Activated CD8-positive, alpha-beta T cell treated with anti-CD3 and anti-CD28 coated beads for 36 hours (primary cell): ENCODE results near the gene R3HDM2. TPM values are rescaled to one million over a fixed set of nuclear protein-coding genes. Genes with fewer than 3 reads are reported as not detected.
"Not testable (repeated sequence)": the region's sequence is repeated elsewhere in the genome, so short reads cannot be mapped to it uniquely, and the experiment has no call there.

ENCODE experiments used
- ATAC-seq: fragments of 200-7000 bp; cut with Tn5 transposase; one replicate; pipeline ENCODE4 v1.10.0; 2021; ENCODE audit warnings: mild to moderate bottlenecking, moderate library complexity
- CTCF ChIA-PET: fragments of 350-600 bp; sonication (Branson Sonifier 250); formaldehyde crosslinking; loops from one replicate; lab custom pipeline; 2021; ENCODE audit warnings: antibody characterized with exemption; lab: Charles Lee
- POLR2A ChIA-PET: fragments of 350-600 bp; sonication (Branson Sonifier 250); formaldehyde crosslinking; loops from one replicate; lab custom pipeline; 2021; ENCODE audit warnings: antibody characterized with exemption; lab: Charles Lee
- DNase-seq: peaks from one replicate; pipeline ENCODE4 v3.0.0-alpha.2; 2020
- H3K27ac Mint-ChIP-seq: one replicate; pipeline ENCODE4 v1.8.0; 2021; ENCODE audit warnings: mild to moderate bottlenecking, mixed read lengths
- H3K27me3 Mint-ChIP-seq: one replicate; pipeline ENCODE4 v1.8.0; 2021; ENCODE audit warnings: mixed read lengths
- H3K36me3 Mint-ChIP-seq: one replicate; pipeline ENCODE4 v1.8.0; 2021; ENCODE audit warnings: low read depth, mixed read lengths
- H3K4me1 Mint-ChIP-seq: one replicate; pipeline ENCODE4 v1.8.0; 2021; ENCODE audit warnings: low read depth, mixed read lengths
- H3K4me3 Mint-ChIP-seq: one replicate; pipeline ENCODE4 v1.8.0; 2021; ENCODE audit warnings: mild to moderate bottlenecking, moderate library complexity, mixed read lengths
- H3K9me3 Mint-ChIP-seq: one replicate; pipeline ENCODE4 v1.8.0; 2021; ENCODE audit warnings: mixed read lengths
- CTCF ChIP-seq: fragments of 200-600 bp; IDR thresholded peaks from one replicate; pipeline ENCODE4 v1.8.0; 2022; ENCODE audit warnings: antibody characterized with exemption, mild to moderate bottlenecking
- intact Hi-C: fragments of 100-400 bp; cut with micrococcal nuclease; formaldehyde crosslinking; loops from one replicate; pipeline ENCODE4 v1.10.0; 2022
- total RNA-seq, 2 experiments: library from RNA; stranded (reverse); gene quantifications; one replicate each; pipeline ENCODE4 v1.2.3, GENCODE V29; 2021

Gene R3HDM2
- total RNA-seq, 2 experiments from 2014 or later, result 33.2 to 44.0 TPM

GRCh38 chr12:57319678-57320469 lies 111.0 kb downstream of the R3HDM2 start:
- H3K9me3 Mint-ChIP-seq, result no peaks in the 10 kb centered on the region
- no peaks in the 10 kb centered on the region for H3K27me3 Mint-ChIP-seq
- H3K4me1 Mint-ChIP-seq, result peaks cover 3% of the 10 kb centered on the region
- no peak for ATAC-seq
- DNase-seq, result no peak
- intact Hi-C loops, result no loop called here
- H3K27ac Mint-ChIP-seq, result no peak overlapping the region
- ChIA-PET POLR2A (interaction anchor here (0.7 kb wide), 1 partner anchor 99 kb away, joined by 3 read pairs; no protein-coding TSS in a partner anchor), CTCF (interaction anchor here (1.5 to 2.7 kb wide), 3 partner anchors 12 to 133 kb away, joined by 4 to 9 read pairs (median 5); no protein-coding TSS in a partner anchor)
- H3K4me3 Mint-ChIP-seq, result no peak overlapping the region
- peaks cover 3% of the 10 kb centered on the region for H3K36me3 Mint-ChIP-seq
- TF ChIP-seq CTCF, result no peak

GRCh38 chr12:57315681-57316080 lies 115.2 kb downstream of the R3HDM2 start:
- no peak for TF ChIP-seq CTCF
- H3K4me1 Mint-ChIP-seq, result peaks cover 3% of the 10 kb centered on the region
- intact Hi-C loops, result no loop called here
- H3K4me3 Mint-ChIP-seq, result no peak overlapping the region
- DNase-seq, result no peak
- no peaks in the 10 kb centered on the region for H3K9me3 Mint-ChIP-seq
- POLR2A ChIA-PET, result no interaction called here
- H3K36me3 Mint-ChIP-seq, result peaks cover 3% of the 10 kb centered on the region
- CTCF ChIA-PET, result interaction anchor here (0.7 to 1.2 kb wide), 2 partner anchors 85 to 101 kb away, joined by 3 read pairs; no protein-coding TSS in a partner anchor
- no peaks in the 10 kb centered on the region for H3K27me3 Mint-ChIP-seq
- no peak for ATAC-seq
- no peak overlapping the region for H3K27ac Mint-ChIP-seq

GRCh38 chr12:57312287-57312686 lies 118.6 kb downstream of the R3HDM2 start:
- H3K27me3 Mint-ChIP-seq, DNase-seq, H3K4me3 Mint-ChIP-seq, H3K4me1 Mint-ChIP-seq, ATAC-seq, H3K9me3 Mint-ChIP-seq, H3K27ac Mint-ChIP-seq, intact Hi-C loops: not testable (repeated sequence)
- ChIA-PET POLR2A (interaction anchor here (0.8 to 1.1 kb wide), 2 partner anchors 9 to 10 kb away, joined by 3 read pairs; no protein-coding TSS in a partner anchor), CTCF (interaction anchor here (10.6 kb wide), 1 partner anchor 142 kb away, joined by 118 read pairs; the partner anchor contains the start of gene INHBE)
- peaks cover 13% of the 10 kb centered on the region for H3K36me3 Mint-ChIP-seq

- Mint-ChIP-seq H3K4me1 (no peaks in the 10 kb centered on the region), H3K27ac (no peak overlapping the region), H3K9me3 (no peaks in the 10 kb centered on the region), H3K4me3 (no peak overlapping the region), H3K36me3 (peaks cover 21% of the 10 kb centered on the region), H3K27me3 (no peaks in the 10 kb centered on the region)
- DNase-seq, result no peak
- CTCF ChIA-PET, result interaction anchor here (0.9 to 10.6 kb wide), 9 partner anchors 10 to 149 kb away, joined by 3 to 118 read pairs (median 7); partner anchors contain the start of genes GLI1 and INHBE
- no peak for TF ChIP-seq CTCF
- no peak for ATAC-seq
- POLR2A ChIA-PET, result no interaction called here
- intact Hi-C loops, result loop anchor here (10.0 kb wide), 1 partner anchor 145 kb away; the partner anchor contains the start of genes GLI1 and INHBE
Observed at GRCh38 chr12:57309420-57309819, 121.4 kb downstream of the R3HDM2 start.

- peaks cover 42% of the 10 kb centered on the region for H3K36me3 Mint-ChIP-seq
- no peaks in the 10 kb centered on the region for H3K27me3 Mint-ChIP-seq
- ATAC-seq, result no peak
- H3K4me1 Mint-ChIP-seq, result no peaks in the 10 kb centered on the region
- ChIA-PET CTCF (interaction anchor here (1.3 to 2.8 kb wide), 7 partner anchors 12 to 158 kb away, joined by 3 to 11 read pairs (median 3); no protein-coding TSS in a partner anchor), POLR2A (no interaction called here)
- intact Hi-C loops, result loop anchor here (10.0 kb wide), 1 partner anchor 154 kb away; the partner anchor contains the start of genes GLI1 and INHBE
- no peaks in the 10 kb centered on the region for H3K9me3 Mint-ChIP-seq
- H3K4me3 Mint-ChIP-seq, result no peak overlapping the region
- H3K27ac Mint-ChIP-seq, result no peak overlapping the region
- no peak for DNase-seq
- no peak for TF ChIP-seq CTCF
Observed at GRCh38 chr12:57300961-57301584, 129.8 kb downstream of the R3HDM2 start.
